ENCODE data around the gene EMILIN1.

- TF ChIP-seq POLR2AphosphoS5 (IDR thresholded peaks at IDR 0.05; ENCODE audit: low read depth, low read length) (no peak), PAX5 (IDR thresholded peaks at IDR 0.05; ENCODE audit: insufficient read depth, low read length, severe bottlenecking) (no peak), POU2F2 (IDR thresholded peaks at IDR 0.05; ENCODE audit: low read depth, low read length) (no peak)
Observed at GRCh38 chr2:27102329-27102728, 23.9 kb downstream of the EMILIN1 start.

Measured in GM12891 (cell line).